GM19035 (cell line): Measurements from ENCODE around the gene HPSE2.

Experiments used
- ATAC-seq: cut with Tn5 transposase; IDR thresholded peaks from one replicate; pipeline ENCODE4 v1.9.1; 2021; ENCODE audit not compliant: unreplicated experiment

HPSE2 gene

DNA sequence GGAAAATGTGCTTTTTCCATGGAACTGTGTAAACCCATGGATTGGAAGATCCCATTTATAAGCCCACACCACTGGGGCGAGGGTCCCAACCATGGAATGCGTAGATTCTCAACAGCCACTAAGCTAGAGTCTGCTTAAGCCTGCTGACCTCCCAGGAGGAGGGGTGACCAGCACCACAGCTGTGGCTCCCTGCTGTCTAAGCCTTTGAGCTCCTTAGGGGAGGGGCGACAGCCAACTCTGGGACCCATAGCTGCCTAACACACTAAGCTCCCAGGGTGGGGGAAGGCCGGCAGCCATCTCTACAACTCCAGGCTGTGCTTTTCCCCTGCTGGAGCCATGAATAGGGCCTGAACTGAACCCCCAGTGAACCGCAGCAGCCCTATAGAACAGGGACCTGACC is 539.1 kb downstream of the HPSE2 start:
- ATAC-seq = no peak

GRCh38 chr10:98694883-98695282 is 540.8 kb downstream of the HPSE2 start:
- no peak for ATAC-seq

DNA sequence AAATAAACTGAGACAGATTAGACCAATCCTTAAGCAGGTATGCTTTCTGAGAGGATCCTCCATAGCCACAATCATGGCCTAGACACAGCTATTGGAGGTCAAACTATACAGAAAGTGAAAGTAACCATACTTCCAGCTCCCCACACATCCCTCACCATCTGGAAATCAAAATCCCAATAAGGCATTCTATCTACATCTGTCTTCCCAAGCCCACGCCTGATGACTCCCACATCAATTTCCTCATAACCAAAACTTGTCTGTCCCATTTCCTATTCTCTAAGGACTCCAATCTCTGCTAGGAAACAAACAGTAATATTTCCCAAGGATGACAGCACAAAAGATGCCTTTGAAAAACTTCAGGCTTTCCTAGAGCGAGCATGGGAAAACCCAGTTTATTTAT is 541.6 kb downstream of the HPSE2 start:
- ATAC-seq = no peak

GRCh38 chr10:98687685-98688084 is 548.0 kb downstream of the HPSE2 start:
- no peak for ATAC-seq

- no peak for ATAC-seq
Observed at GRCh38 chr10:98684019-98684899, 551.4 kb downstream of the HPSE2 start.

GRCh38 chr10:98676895-98677294 is 558.8 kb downstream of the HPSE2 start:
- ATAC-seq = no peak

- ATAC-seq = no peak
Observed at GRCh38 chr10:98675902-98676301, 559.8 kb downstream of the HPSE2 start.

DNA sequence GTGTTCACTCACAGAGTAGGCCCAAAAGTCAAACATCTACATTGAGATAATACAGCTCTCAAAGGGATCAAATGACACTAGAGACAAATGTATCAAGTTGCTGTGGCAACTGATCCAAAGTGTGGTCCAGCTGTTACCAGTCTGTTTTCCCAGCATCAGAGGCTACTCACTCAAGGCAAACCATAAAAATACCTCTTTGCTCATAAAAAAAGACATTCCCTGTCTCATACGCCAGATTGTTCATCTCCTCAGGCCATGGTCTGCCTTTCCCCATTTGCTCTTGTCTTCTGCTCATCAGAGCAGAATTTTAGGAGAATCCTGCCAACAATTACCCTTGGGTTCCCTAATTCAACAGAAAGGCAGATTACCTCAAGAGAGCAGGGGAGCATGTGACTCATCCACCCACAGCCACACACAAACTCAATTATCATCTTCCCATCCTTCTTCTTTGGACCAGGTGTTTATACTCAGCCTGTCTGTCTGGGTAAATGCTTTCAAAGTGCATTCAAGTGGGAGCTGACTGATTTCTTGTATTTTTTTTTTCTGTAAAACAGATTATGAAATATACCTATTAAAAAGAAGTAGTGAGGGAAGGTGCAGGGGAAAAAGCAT is 562.4 kb downstream of the HPSE2 start:
- no peak for ATAC-seq

GRCh38 chr10:98667081-98667480 is 568.6 kb downstream of the HPSE2 start:
- no peak for ATAC-seq

- ATAC-seq = no peak
Observed at GRCh38 chr10:98666276-98666675, 569.4 kb downstream of the HPSE2 start.

- ATAC-seq = peak; percentile 89
Observed at GRCh38 chr10:98664329-98665042, 571.2 kb downstream of the HPSE2 start.

DNA sequence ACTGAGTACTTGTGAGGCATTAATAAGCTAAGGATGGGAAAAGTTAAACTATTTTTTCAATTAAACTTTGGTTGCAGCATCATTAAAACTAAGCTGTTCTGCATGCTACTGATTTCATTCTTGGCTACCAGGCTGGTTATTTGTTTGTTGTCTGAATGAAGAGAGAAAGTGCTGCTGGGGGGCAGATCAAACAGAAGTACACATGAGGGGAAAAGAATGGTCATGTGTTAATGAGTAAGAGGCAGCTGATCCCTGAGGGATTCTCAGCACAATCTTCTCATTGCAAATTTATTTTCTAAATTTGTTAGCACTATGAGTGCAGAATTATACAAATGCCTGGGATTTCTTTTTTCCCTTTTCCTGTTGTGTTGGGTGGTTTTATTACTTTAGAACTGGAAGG is 575.7 kb downstream of the HPSE2 start:
- ATAC-seq = no peak

DNA sequence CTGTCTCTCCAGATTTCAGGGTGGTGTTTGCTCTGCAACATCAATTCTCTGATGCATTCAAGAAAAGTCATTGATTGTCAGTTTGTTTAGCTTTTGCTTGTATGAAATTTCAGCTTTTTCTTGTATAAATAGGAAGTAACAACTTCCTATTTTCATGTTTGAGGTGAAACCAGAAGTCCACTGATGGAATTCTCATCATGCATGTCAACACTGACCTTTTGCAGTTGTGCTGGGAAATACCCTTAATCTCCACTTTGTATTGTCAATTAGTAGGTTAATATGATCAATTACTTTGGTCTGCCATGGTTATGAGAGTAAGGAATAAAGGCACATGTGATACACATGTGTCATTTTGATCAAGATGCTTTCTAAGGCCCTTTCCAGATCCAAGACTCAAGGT is 580.2 kb downstream of the HPSE2 start:
- ATAC-seq = no peak

- ATAC-seq = no peak
Observed at GRCh38 chr10:98649170-98649569, 586.5 kb downstream of the HPSE2 start.

- ATAC-seq = no peak
Observed at GRCh38 chr10:98646998-98647917, 588.4 kb downstream of the HPSE2 start.

DNA sequence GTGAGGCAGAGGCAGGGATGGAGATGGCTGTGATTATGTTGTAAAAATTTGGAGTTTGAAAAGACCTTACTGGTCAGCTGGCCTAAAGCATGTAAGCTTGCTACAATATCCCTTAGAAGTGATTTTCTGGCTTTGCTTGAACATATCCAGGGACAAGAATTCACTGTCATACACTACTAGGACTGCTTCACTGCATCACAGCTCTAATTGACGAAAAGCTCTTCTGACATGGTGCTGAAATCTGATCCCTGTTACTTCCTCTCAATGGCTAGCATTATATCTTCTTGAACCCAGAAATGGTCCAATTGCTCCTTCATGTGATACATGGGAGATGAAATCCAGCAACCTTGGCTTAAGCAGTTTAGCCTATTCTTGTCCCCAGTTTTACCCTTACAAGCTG is 591.2 kb downstream of the HPSE2 start:
- ATAC-seq = no peak

GRCh38 chr10:98642281-98642680 is 593.4 kb downstream of the HPSE2 start:
- ATAC-seq = no peak

DNA sequence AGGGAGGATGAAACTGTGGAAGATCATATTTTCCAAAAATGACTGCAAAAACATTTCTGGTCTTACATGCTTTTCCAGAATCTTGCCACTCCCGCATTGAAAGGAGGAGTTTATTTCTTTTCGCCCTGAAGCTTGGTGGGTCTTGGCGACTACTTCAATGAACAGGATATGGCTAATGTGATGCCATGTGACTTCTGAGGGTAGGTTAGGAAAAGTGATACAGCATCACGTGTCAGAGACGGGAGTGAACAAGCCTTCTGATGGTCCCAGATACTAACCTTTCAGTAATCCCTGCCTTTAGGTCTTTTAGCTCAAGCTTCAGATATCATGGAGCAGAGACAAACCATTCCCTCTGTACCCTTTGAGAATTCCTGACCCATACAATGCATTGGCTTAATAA is 596.7 kb downstream of the HPSE2 start:
- ATAC-seq = no peak

- ATAC-seq = no peak
Observed at GRCh38 chr10:98636921-98637329, 598.7 kb downstream of the HPSE2 start.

GRCh38 chr10:98632456-98633150 is 603.0 kb downstream of the HPSE2 start:
- no peak for ATAC-seq
